ENCODE results near the gene MGAT5. TPM values are rescaled to one million over a fixed set of nuclear protein-coding genes. Genes with fewer than 3 reads are reported as not detected.

The MGAT5 gene
- total RNA-seq, 1 experiment from 2014 or later: 25.4 TPM

DNA sequence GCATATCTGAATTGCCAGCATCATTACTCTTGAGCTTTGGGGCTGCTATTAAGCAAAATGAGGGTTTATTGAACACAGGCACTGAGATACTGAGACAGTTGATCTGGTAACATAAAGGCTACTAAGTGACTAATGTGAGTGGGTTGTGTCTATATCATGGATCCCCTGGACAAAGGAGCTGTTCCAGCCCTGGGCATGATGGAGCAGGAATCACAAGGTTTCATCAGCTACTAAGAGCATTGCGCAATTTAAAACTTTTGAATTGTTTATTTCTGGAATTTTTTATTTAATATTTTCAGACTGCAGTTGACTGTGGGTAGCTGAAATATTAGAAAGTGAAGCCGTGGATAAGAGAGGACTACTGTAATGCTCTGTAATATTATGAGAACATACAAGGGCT lies 73.5 kb downstream of the MGAT5 start:
- DNase-seq: no peak
- Histone ChIP-seq H3K36me3 (replicated peaks; ENCODE audit: control insufficient read depth, insufficient read depth, low read length) (no peaks in the 10 kb centered on the region), H3K4me3 (ENCODE audit: insufficient read depth, low read depth, low read length) (no peak overlapping the region), H3K27me3 (ENCODE audit: control insufficient read depth, insufficient read depth, low read length) (no peaks in the 10 kb centered on the region)

DNA sequence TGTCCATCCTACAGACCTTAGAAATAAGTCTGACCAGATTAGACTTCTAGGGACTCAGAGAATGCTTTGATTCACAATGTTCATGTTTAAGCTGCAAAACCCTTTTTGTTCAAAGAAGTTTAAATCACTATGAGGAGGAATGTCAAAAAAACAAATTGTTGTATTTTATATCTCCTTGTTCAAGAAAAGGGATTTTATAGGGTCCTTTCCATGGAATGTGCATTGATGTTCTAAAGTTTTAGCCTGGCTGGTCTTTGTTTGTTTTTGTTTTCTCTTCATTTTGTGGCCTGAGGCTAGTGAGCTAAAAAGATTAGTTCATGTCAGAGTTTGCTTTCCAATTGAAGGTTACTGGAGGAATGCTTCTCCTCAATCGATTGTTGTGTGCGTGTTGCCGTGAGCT lies 77.2 kb downstream of the MGAT5 start:
- no peak for DNase-seq
- Histone ChIP-seq H3K4me3 (ENCODE audit: insufficient read depth, low read depth, low read length) (no peak overlapping the region), H3K36me3 (replicated peaks; ENCODE audit: control insufficient read depth, insufficient read depth, low read length) (no peaks in the 10 kb centered on the region), H3K27me3 (ENCODE audit: control insufficient read depth, insufficient read depth, low read length) (no peaks in the 10 kb centered on the region)

DNA sequence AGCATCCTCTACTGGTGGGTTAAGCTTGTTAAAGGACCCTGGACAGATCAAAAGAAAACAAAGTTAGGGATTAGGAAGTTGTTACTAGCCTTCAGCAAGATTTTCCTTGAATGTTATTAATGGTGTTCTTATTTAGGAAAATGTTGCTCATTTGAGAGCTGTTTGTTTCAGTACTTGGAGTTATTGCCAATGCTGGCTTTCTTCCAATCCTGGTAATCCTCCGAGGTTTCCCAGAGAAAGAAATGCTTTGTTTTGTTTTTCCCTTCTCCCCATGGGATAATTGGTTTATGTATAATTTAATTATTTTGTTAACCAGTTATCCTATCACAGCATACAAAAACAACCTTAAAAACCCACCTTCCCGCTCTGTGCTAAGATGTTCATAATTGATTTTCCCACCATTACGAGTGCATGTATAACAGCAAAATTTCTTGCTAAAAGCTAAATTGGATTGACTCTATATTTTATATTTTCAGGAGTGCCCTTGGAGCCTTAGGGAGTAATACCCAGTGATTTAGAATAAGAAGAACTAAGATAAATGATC lies 79.8 kb downstream of the MGAT5 start:
- no peak for DNase-seq
- Histone ChIP-seq H3K27me3 (ENCODE audit: control insufficient read depth, insufficient read depth, low read length) (no peaks in the 10 kb centered on the region), H3K4me3 (ENCODE audit: insufficient read depth, low read depth, low read length) (no peak overlapping the region), H3K36me3 (replicated peaks; ENCODE audit: control insufficient read depth, insufficient read depth, low read length) (no peaks in the 10 kb centered on the region)

DNA sequence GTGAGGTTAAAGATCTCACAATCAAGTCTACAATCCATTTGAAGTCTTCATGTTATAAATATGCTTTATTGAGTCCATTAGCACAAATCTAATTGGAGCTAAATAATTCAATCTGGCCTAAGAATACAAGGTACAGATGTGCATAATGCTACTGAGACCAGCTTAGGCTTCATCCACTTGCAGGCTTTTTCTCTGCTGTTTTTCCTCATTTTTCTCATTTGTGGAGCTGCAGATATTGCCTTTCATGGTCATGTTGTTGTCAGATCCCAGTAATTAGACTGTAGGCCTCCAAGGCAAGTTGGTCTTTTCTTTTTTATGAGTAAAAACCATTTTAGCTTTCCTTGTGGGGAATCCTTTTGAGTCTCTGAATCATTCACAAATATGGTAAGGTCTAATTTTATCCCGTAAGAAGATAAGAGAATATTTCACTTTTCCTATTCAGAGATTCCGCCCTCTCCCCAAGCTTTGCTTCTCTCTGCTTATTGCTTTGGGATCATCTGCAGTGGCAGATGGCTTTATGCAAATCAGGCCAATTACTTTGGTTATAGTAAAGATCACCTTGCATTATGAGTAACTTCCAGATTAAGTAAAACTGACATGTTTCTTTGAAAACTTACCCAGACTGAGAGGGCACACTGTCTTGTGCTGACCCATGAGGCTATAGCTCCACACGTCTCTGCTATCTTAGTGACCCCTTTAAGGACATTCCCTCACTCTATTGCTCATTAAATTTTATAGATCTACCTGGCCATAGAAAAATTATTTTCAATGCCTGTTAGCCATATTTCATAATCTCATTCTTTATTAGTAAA lies 80.9 kb downstream of the MGAT5 start:
- no peaks in the 10 kb centered on the region for H3K36me3 ChIP-seq (replicated peaks; ENCODE audit: control insufficient read depth, insufficient read depth, low read length)

DNA sequence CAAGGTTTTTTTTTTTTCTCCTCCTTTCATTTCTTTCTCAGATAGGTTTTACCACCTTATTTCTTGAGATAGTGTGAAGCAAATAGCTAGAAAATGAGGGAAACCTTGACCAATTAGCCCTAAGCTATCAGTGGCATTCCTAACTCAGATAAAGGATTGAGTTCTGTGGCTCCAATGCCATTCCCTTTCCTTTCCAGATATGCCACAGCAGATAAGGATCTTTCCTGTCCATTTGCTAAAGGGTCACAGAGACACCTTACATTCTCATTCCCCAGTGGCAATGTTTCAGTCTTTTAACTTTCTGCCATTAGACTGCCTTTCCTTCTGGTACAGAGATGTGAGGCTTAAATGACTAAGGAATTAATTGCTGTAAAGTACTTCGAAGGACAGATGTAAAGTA lies 81.7 kb downstream of the MGAT5 start:
- DNase-seq: no peak
- Histone ChIP-seq H3K27me3 (ENCODE audit: control insufficient read depth, insufficient read depth, low read length) (no peaks in the 10 kb centered on the region), H3K4me3 (ENCODE audit: insufficient read depth, low read depth, low read length) (no peak overlapping the region), H3K36me3 (replicated peaks; ENCODE audit: control insufficient read depth, insufficient read depth, low read length) (no peaks in the 10 kb centered on the region)

More for the DNA sequence above, 80.9 kb downstream of the MGAT5 start:
- Histone ChIP-seq H3K4me3 (ENCODE audit: insufficient read depth, low read depth, low read length) (no peak overlapping the region), H3K27me3 (ENCODE audit: control insufficient read depth, insufficient read depth, low read length) (no peaks in the 10 kb centered on the region)
- no peak for DNase-seq

DNA sequence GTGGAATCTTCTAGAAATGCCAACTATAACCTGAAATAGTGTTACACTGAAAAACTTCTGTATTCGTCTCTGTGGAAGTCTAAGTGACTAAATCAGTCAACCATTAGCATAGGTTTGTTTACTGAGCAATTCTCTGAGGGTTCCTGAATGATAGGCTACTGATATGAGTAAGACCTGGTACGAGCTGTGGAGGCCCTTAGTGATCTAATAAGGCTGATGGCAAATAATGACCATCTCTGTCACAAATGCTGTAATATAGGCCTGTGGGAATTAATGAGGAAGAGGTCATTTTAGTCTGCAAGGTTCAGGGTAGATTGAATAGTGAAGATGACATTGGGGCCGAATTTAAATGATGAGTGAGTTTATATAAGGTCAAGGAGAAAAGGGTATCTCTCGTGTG lies 82.5 kb downstream of the MGAT5 start:
- Histone ChIP-seq H3K27me3 (ENCODE audit: control insufficient read depth, insufficient read depth, low read length) (no peaks in the 10 kb centered on the region), H3K4me3 (ENCODE audit: insufficient read depth, low read depth, low read length) (no peak overlapping the region), H3K36me3 (replicated peaks; ENCODE audit: control insufficient read depth, insufficient read depth, low read length) (no peaks in the 10 kb centered on the region)
- no peak for DNase-seq

DNA sequence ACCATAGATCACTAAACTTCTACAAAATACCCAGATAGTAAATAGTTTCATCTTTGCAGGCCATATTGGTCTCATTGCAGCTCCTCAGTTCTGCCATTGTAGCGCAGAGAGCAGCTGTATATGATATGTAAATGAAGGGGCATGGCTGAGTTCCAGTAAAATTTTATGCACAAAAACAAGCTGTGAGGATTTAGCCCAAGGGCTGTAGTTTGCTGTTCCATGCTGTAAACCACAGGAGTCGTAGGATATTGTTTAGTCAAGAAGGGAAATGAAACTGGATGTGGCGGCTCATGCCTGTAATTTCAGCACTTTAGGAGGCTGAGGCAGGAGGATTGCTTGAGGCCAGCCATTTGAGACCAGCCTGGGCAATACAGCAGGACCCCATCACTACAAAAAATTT lies 83.0 kb downstream of the MGAT5 start:
- H3K27me3 ChIP-seq (ENCODE audit: control insufficient read depth, insufficient read depth, low read length): no peaks in the 10 kb centered on the region
- H3K4me3 ChIP-seq (ENCODE audit: insufficient read depth, low read depth, low read length): no peak overlapping the region
- DNase-seq: no peak
- no peaks in the 10 kb centered on the region for H3K36me3 ChIP-seq (replicated peaks; ENCODE audit: control insufficient read depth, insufficient read depth, low read length)

DNA sequence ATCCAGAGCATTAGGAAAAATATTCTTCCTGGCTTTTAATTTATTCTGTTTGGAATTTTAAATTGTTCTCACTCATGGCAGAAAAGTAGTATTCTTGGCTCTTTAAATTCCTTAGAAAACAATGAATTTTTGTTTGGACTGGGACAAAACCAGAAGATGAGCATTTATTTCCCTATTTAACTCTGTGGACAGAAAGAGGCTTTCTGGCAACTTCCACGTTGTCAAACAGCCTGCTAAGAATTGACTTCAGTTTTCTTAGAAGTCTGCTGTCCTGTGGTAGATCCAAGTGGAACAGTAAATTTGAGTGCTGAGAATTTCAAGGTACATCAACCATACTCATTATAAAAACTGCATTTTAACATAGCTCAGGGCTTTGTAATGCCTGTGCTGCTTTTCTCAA lies 83.8 kb downstream of the MGAT5 start:
- H3K4me3 ChIP-seq (ENCODE audit: insufficient read depth, low read depth, low read length): no peak overlapping the region
- no peak for DNase-seq
- no peaks in the 10 kb centered on the region for H3K36me3 ChIP-seq (replicated peaks; ENCODE audit: control insufficient read depth, insufficient read depth, low read length)
- H3K27me3 ChIP-seq (ENCODE audit: control insufficient read depth, insufficient read depth, low read length): no peaks in the 10 kb centered on the region

DNA sequence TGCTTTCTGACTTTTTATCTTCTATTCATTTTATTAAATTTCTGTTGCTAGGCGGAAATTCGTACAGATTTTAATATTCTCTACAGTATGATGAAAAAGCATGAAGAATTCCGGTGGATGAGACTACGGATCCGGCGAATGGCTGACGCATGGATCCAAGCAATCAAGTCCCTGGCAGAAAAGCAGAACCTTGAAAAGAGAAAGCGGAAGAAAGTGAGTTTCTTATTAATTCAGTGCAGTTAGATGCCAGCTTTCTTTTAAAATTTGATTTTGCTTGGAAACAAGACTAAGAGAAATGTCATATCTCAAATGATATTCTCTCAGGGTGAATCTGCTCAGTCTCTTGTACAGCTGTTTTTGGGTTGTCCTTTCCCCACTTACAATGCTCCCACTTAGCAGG lies 84.3 kb downstream of the MGAT5 start:
- no peaks in the 10 kb centered on the region for H3K27me3 ChIP-seq (ENCODE audit: control insufficient read depth, insufficient read depth, low read length)
- H3K36me3 ChIP-seq (replicated peaks; ENCODE audit: control insufficient read depth, insufficient read depth, low read length): no peaks in the 10 kb centered on the region
- no peak overlapping the region for H3K4me3 ChIP-seq (ENCODE audit: insufficient read depth, low read depth, low read length)
- DNase-seq: no peak

DNA sequence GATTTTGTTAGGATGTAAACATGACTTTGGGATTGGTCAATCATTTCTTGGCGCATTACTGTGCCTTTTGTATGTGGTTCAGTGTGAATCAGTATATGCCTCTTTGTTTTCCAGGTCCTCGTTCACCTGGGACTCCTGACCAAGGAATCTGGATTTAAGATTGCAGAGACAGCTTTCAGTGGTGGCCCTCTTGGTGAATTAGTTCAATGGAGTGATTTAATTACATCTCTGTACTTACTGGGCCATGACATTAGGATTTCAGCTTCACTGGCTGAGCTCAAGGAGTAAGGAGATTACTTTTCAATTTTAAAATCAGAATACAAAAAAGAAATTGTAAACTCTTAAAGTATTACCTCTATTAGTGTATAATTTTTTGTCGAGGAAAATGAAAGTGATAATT lies 87.6 kb downstream of the MGAT5 start:
- Histone ChIP-seq H3K36me3 (replicated peaks; ENCODE audit: control insufficient read depth, insufficient read depth, low read length) (no peaks in the 10 kb centered on the region), H3K27me3 (ENCODE audit: control insufficient read depth, insufficient read depth, low read length) (no peaks in the 10 kb centered on the region), H3K4me3 (ENCODE audit: insufficient read depth, low read depth, low read length) (no peak overlapping the region)
- no peak for DNase-seq

DNA sequence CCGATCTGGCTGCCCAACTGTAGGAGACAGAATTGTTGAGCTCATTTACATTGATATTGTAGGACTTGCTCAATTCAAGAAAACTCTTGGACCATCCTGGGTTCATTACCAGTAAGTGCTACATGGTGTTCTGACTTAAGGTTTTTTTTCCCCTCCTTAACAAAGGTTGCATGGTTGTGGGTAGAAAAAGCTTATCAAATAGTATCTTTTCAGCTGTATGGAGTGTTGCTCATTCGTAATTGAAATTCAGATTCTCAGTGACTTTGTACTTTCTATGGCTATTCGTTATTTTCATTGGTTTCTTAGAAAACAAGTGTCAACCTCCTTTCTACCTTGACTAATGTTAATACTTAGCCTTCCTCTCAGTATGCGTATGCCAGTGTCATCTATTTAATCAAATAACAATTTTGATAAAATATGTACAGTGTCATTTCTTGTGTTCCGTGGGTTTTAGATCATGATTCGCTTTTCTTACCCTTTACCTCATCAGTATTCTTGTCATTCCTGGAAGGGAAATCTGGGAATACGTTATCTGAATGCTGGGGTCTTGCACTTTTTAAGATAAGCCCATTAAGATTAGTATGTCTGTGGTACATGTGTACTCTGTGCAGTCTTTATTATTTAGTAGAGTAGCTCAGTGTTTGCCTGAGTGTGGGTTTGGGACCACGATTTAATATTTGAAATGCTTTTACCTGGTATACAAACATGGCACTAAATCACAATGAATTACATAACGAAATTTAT lies 91.3 kb downstream of the MGAT5 start:
- DNase-seq: no peak
- Histone ChIP-seq H3K27me3 (ENCODE audit: control insufficient read depth, insufficient read depth, low read length) (no peaks in the 10 kb centered on the region), H3K4me3 (ENCODE audit: insufficient read depth, low read depth, low read length) (no peak overlapping the region), H3K36me3 (replicated peaks; ENCODE audit: control insufficient read depth, insufficient read depth, low read length) (no peaks in the 10 kb centered on the region)

DNA sequence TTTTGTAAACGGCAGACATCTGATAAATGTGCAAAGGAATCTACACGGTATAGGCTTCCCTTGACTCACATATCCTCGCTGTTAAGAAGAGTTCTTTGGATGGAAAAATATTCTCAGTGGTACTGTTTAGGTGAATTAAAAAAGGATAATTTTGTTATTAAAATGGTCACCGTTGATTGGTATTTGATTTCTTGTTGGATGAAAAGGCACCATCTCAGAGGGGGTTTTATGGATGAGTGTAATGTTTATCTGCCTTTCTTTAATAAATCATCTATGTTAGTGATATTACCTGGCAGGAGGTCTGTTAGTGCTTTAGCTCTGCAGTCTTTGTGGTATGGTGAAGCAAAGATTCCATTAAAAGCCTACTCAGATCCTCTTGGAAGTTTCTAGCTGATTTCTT lies 92.3 kb downstream of the MGAT5 start:
- Histone ChIP-seq H3K36me3 (replicated peaks; ENCODE audit: control insufficient read depth, insufficient read depth, low read length) (no peaks in the 10 kb centered on the region), H3K27me3 (ENCODE audit: control insufficient read depth, insufficient read depth, low read length) (no peaks in the 10 kb centered on the region)
- no peak for DNase-seq

DNA sequence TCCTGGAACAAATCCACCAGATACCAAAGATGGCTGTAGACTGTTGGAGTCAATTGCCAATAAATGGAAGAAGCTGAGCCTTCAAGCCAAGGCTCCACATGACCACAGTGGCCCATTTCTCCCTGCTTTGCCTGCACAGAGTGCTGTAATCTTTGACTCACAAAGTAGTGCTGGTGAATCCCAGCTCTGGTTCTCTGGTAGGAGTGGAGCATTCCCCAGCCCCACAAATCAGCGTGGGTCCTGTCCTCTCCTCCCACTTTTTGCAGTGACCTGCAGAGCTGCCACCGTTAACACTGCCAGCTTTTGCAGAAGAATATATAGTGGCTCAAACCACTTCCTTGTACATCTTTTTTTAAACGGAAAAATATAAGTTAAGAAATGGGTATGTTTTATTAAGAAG lies 93.9 kb downstream of the MGAT5 start:
- Histone ChIP-seq H3K27me3 (ENCODE audit: control insufficient read depth, insufficient read depth, low read length) (no peaks in the 10 kb centered on the region), H3K36me3 (replicated peaks; ENCODE audit: control insufficient read depth, insufficient read depth, low read length) (no peaks in the 10 kb centered on the region), H3K4me3 (ENCODE audit: insufficient read depth, low read depth, low read length) (no peak overlapping the region)
- no peak for DNase-seq

More for the DNA sequence above, 92.3 kb downstream of the MGAT5 start:
- H3K4me3 ChIP-seq (ENCODE audit: insufficient read depth, low read depth, low read length): no peak overlapping the region

DNA sequence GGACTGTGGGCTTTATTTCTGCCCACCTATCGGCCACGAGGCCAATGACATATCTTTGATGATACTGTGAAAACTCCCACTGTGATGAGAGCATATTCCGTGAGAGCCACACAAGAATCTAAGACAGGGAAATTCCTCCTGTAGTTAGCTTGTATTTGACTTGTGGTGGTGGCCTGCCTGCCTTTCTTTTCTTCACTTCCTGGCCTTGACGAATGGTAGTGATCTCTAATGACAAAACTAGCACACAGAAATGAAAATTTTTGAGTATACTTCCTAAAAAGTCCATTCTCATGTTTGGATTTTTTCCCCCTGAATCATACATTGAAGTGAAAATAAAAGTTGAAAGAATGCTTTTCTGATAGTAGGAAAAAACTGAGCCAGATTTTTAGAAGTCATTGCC lies 94.4 kb downstream of the MGAT5 start:
- Histone ChIP-seq H3K36me3 (replicated peaks; ENCODE audit: control insufficient read depth, insufficient read depth, low read length) (no peaks in the 10 kb centered on the region), H3K4me3 (ENCODE audit: insufficient read depth, low read depth, low read length) (no peak overlapping the region), H3K27me3 (ENCODE audit: control insufficient read depth, insufficient read depth, low read length) (no peaks in the 10 kb centered on the region)
- DNase-seq: no peak

DNA sequence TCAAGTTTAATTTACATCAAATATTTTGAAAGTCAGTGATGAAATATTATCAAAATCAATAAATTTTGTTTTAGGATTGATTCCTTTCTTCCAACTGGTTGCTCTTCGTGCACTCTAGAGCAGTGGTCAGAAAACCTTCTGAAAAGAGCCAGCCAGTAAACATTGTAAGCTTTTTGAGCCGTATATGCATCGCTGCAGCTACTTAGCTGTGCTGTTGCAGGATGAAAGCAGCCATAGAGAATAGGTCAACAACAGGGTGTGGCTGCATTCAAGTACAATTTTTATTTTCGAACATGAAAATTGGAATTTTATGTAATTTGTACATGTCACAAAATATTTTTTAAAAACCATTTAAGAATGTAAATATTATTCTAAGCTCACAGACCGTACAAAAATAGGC lies 94.9 kb downstream of the MGAT5 start:
- Histone ChIP-seq H3K27me3 (ENCODE audit: control insufficient read depth, insufficient read depth, low read length) (no peaks in the 10 kb centered on the region), H3K36me3 (replicated peaks; ENCODE audit: control insufficient read depth, insufficient read depth, low read length) (no peaks in the 10 kb centered on the region), H3K4me3 (ENCODE audit: insufficient read depth, low read depth, low read length) (no peak overlapping the region)
- DNase-seq: no peak

Data from H7 (cell line).